Duodenal mucosa (tissue), 2 donors: ENCODE data around the gene SHISA6.

Source experiments
- H3K27ac ChIP-seq: one replicate; pipeline ENCODE4 v1.7.0; 2013; ENCODE audit warnings: low read depth, low read length
- H3K27me3 ChIP-seq, 2 donors: one replicate each; pipeline ENCODE4 v1.7.0; 2013; ENCODE audit warnings: low read length in 2 of 2, control low read depth in 1 of 2; ENCODE audit not compliant: insufficient read depth in 2 of 2, control insufficient read depth in 1 of 2
- H3K36me3 ChIP-seq, 2 donors: one replicate each; pipeline ENCODE4 v1.7.0; 2013; ENCODE audit warnings: low read length in 2 of 2, control low read depth in 1 of 2; ENCODE audit not compliant: insufficient read depth in 2 of 2, control insufficient read depth in 1 of 2
- H3K4me1 ChIP-seq, 2 donors: one replicate each; pipeline ENCODE4 v1.7.0; 2013; ENCODE audit warnings: low read length in 2 of 2, control low read depth in 1 of 2; ENCODE audit not compliant: insufficient read depth in 2 of 2, control insufficient read depth in 1 of 2
- H3K4me3 ChIP-seq, 2 donors: one replicate each; pipeline ENCODE4 v1.7.0; 2013; ENCODE audit warnings: low read length in 2 of 2, low read depth in 1 of 2
- H3K9ac ChIP-seq, 2 donors: one replicate each; pipeline ENCODE4 v1.7.0; 2013; ENCODE audit warnings: low read length in 2 of 2, low read depth in 1 of 2
- H3K9me3 ChIP-seq, 2 donors: one replicate each; pipeline ENCODE4 v1.7.0; 2013; ENCODE audit warnings: low read length in 2 of 2, control low read depth in 1 of 2; ENCODE audit not compliant: control insufficient read depth in 1 of 2

The SHISA6 gene

DNA sequence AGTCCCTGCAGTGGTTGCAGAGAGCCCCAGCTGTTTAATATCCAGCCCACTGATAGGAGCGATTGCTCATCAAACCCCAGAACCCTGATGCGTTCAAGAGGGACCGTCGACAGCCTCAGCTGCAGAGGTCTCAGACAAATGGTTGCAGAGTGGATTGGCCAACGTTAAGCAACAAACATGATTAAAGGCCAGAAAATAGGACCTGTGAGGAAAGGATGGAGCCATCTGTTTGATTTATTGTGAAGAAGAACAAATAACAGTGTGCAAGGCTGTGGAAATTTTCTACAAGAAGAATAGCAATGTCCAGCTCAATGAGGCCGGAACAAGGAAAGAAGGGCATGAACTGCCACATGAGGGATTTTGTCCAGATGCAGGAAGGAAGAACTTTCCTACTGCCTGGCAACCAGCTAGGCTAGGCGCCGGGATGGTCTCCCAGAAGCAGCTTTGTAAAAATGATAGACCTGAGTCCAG lies 218.9 kb downstream of the SHISA6 start:
- Histone ChIP-seq H3K27ac (no peak overlapping the region), H3K27me3 (no peaks in the 10 kb centered on the region), H3K9ac (no peak overlapping the region), H3K4me3 (no peak overlapping the region), H3K36me3 (no peaks in the 10 kb centered on the region), H3K4me1 (no peaks in the 10 kb centered on the region), H3K9me3 (no peaks in the 10 kb centered on the region)

DNA sequence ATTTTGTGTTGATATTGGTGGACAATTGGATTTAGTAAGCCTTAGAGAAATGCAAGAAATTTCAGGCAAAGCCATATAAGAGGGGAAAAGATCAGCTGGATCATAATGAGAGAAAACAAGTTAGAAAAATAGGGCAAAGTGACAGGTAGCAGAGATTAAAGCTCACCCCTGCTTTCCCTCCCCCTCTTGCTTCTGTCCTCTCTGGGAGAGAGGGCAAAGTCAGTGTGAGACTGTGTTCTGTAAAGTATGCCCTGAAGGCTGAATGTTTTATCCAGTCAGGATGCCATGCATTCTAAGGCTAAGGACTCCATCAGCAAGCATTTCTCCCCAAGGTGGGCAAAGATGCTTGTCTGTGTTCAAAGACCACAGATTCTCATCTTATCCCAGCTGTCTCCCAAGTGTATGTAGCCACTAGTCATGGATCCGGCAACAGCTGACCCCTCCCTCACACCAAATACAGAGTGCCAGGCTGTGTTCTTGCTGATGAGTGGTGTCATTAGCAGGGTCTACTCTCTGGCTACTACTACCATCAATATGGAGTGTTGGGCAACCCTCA lies 221.1 kb downstream of the SHISA6 start:
- H3K9me3 ChIP-seq: no peaks in the 10 kb centered on the region
- no peak overlapping the region for H3K9ac ChIP-seq
- H3K36me3 ChIP-seq: no peaks in the 10 kb centered on the region
- H3K4me3 ChIP-seq: no peak overlapping the region
- H3K27ac ChIP-seq: no peak overlapping the region
- no peaks in the 10 kb centered on the region for H3K27me3 ChIP-seq
- H3K4me1 ChIP-seq: no peaks in the 10 kb centered on the region

DNA sequence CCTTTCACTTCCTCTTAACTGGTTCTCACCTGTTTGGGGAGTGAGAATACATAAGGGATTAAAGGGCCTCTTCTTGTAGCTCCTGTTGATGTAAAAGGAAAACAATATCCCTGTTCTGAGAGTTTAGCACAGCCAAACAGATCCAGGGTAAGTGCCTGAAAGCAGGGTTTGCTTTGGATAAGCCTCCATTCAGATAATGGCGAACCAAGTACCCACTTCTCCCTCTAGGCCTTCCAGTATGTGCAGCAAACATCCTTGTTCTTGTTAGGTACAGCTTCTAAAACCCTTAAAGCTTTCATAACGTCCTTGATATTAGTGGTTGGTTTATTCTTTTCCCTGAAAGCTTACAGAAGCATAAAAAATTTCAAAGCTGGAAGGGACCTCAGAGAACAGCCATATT lies 226.6 kb downstream of the SHISA6 start:
- Histone ChIP-seq H3K36me3 (no peaks in the 10 kb centered on the region), H3K9ac (no peak overlapping the region), H3K4me3 (no peak overlapping the region), H3K4me1 (no peaks in the 10 kb centered on the region), H3K27me3 (no peaks in the 10 kb centered on the region), H3K27ac (no peak overlapping the region), H3K9me3 (no peaks in the 10 kb centered on the region)

DNA sequence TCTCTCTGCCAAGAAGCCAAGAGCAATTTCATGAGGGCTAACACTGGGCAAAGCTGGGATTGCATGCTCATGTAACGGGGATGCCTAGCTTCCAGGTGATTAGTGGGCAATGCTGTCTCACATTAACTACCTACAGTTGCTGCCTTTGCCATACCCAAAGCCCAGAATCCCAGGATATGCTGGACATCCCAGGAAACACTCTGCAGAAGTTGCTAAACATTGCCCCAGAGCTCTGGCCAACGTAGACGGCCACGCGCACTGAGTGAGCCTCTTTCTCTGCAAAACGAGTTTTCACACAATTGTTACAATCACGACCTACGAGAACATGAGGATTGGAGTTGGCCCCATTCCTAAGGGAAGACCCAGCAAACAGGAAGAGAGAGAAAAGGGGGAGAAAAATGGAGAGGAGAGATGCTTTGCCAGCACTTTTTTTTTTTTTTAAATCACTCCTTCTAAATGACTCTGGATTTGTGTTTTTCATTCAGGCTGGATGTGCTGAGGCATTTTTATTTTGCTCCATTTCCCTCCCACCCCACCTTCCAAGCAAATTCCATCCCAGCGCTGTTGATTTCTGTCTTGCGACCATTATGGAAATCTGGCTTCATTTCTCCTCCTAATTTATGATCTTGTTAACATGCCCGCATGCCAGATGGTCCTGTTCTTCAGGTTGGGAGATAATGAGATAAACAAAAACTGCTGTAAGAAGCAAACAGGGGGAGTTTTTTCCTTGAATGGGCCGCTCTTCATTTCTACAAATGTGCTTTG lies 244.5 kb downstream of the SHISA6 start:
- Histone ChIP-seq H3K9ac (no peak overlapping the region), H3K27ac (no peak overlapping the region), H3K4me1 (no peaks in the 10 kb centered on the region), H3K27me3 (no peaks in the 10 kb centered on the region), H3K4me3 (no peak overlapping the region), H3K36me3 (no peaks in the 10 kb centered on the region), H3K9me3 (no peaks in the 10 kb centered on the region)

DNA sequence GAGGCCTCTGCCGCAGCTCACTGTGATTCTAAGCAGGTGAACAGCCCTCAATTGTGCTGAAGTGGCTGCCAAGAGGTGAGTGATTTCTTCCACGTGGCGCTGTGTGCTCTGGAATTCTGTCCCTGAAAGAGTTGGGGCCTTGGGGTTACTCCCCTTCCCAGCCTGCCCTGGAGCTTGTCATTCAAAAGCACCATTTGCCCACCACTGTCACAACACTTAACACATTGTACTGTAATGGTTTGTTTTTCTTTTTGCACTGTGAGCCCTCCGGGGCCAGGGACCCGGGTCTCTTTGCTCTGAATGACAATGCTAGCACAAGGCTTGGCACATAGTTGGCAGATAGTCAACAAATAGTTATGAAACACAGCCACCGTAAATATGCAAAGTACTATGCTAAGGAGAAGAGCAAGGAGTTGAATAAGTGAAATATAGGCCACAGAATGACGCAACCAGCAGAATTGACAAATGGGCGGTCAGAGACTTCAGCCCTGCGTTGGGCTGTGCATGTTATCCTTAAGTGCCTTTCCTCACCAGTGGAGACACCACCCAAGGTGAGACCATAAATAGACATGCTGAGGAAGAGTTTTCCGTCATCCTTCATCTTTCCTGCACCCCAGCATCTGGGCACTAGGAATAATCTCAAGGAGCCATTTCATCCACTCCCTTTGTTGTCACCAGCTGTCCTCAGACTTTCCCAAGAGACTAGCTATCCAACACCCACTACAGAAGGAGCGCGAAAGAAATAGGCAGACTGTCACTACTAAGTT lies 245.3 kb downstream of the SHISA6 start:
- H3K4me3 ChIP-seq: no peak overlapping the region
- H3K9me3 ChIP-seq: no peaks in the 10 kb centered on the region
- no peaks in the 10 kb centered on the region for H3K27me3 ChIP-seq
- no peak overlapping the region for H3K27ac ChIP-seq
- no peaks in the 10 kb centered on the region for H3K36me3 ChIP-seq
- no peaks in the 10 kb centered on the region for H3K4me1 ChIP-seq
- no peak overlapping the region for H3K9ac ChIP-seq

DNA sequence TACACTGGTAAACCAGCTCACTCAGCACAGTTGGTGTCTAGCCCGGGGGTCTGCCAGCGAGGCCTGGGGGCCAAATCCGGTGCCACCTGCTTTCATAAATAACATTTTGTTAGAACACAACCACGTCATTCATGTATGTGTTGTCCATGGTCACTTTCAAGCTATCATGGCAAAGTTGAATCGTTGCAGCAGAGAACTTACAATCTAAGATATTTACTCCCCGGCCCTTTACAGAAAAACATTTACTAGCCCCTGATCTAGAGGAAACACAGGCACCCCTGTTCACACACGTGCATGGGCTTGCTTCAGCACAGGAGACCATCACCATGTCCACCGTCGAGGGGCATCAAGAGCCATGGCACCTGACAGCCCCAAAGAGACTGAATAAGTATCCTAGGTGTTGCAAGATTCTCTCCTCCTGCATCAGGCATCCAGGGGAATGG lies 245.9 kb downstream of the SHISA6 start:
- no peak overlapping the region for H3K4me3 ChIP-seq
- H3K4me1 ChIP-seq: no peaks in the 10 kb centered on the region
- H3K9ac ChIP-seq: no peak overlapping the region
- H3K36me3 ChIP-seq: no peaks in the 10 kb centered on the region
- H3K9me3 ChIP-seq: no peaks in the 10 kb centered on the region
- no peak overlapping the region for H3K27ac ChIP-seq
- H3K27me3 ChIP-seq: no peaks in the 10 kb centered on the region

DNA sequence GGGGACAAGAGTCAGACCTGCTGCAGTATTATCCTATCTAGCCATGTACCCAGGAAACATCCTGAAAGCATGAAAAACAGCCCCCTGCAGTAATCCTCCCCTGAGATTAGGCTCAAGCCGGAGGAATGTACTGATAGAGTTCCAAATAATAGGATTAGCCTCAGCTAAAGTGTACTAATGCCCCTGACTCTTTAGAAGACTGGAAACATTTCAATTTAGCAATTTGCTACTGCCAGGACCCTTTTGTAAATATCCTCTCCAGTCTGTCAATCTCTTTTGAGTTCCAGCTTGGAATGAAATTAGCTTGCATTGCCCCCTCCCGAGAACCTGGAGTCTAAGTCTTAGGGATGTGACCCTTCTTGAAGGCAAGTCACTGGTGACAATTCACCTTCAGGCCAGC lies 246.5 kb downstream of the SHISA6 start:
- no peak overlapping the region for H3K9ac ChIP-seq
- no peaks in the 10 kb centered on the region for H3K36me3 ChIP-seq
- no peaks in the 10 kb centered on the region for H3K27me3 ChIP-seq
- no peak overlapping the region for H3K27ac ChIP-seq
- H3K4me3 ChIP-seq: no peak overlapping the region
- no peaks in the 10 kb centered on the region for H3K4me1 ChIP-seq
- H3K9me3 ChIP-seq: no peaks in the 10 kb centered on the region

DNA sequence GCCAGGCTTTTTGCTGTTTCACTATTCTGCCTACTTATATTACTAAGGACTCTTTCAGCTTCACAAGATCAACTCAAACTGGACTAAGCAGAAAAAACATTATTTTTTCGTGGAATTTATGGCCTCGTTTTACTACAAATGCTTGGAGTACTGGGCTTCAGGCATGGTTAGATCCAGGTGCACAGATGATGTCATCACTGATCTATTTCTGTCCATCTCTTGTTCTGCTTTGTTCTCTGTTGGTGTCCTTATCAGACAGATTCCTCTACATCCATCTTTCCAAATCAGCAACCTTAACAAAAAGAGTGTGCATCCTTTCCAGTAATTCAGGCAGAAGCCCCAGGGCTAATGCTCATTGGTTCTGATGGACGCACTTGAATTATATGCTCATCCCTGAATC lies 247.4 kb downstream of the SHISA6 start:
- no peaks in the 10 kb centered on the region for H3K4me1 ChIP-seq

DNA sequence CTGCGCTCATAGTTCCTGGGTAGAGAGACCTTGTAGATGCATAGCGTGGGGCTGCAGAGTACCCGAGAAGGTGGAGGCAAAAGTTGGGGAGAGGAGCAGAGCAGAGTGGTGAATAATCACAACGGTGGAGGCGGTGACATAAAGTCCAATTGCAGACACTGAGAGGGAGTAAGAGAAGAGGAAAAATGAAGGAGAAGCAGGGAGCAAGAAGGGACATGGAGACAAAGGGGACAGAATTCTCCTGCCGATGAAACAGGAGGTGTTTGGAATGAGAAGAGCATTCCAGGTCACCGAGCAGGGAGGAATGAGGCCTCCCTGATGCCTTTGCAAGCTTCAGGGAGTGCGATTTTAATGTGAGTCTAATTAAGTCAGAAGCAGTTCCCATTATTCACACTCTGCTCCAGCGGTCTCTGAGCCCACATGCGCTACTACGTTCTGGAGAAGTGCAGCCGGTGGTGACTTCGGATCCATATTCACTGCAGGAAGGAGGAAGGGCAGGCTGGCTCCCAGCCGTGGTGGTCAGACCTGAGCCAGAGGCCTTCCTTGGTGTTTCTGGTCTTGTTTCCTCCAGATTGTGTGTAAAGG lies 249.2 kb downstream of the SHISA6 start:
- no peak overlapping the region for H3K9ac ChIP-seq
- H3K27ac ChIP-seq: no peak overlapping the region

More for the DNA sequence above, 247.4 kb downstream of the SHISA6 start:
- Histone ChIP-seq H3K4me3 (no peak overlapping the region), H3K27me3 (no peaks in the 10 kb centered on the region), H3K9ac (no peak overlapping the region), H3K36me3 (no peaks in the 10 kb centered on the region), H3K9me3 (no peaks in the 10 kb centered on the region), H3K27ac (no peak overlapping the region)

DNA sequence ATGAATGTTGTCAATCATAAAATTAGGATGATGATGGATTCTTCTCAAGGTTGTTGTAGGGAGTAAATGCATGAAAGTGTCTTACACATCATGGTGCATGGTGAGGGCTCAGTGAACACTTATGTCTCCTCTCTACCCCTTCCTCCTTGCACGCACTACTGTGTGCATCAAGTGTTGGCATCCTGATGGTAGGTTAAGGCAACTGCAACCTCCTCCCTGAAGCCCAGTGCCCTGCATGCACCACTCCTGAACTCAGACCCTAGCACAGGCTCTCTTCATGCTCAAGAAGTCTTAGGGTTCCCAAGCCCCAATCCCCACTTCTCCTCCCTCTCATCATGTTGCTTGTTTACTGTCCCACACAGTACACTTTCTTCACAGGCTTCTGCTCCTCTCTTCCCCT lies 251.5 kb downstream of the SHISA6 start:
- Histone ChIP-seq H3K9ac (no peak overlapping the region), H3K27ac (no peak overlapping the region), H3K27me3 (no peaks in the 10 kb centered on the region), H3K4me3 (no peak overlapping the region), H3K9me3 (no peaks in the 10 kb centered on the region), H3K4me1 (no peaks in the 10 kb centered on the region), H3K36me3 (no peaks in the 10 kb centered on the region)

More for the DNA sequence above, 249.2 kb downstream of the SHISA6 start:
- H3K9me3 ChIP-seq: no peaks in the 10 kb centered on the region
- no peaks in the 10 kb centered on the region for H3K27me3 ChIP-seq
- H3K4me3 ChIP-seq: no peak overlapping the region
- H3K4me1 ChIP-seq: no peaks in the 10 kb centered on the region
- H3K36me3 ChIP-seq: no peaks in the 10 kb centered on the region
